B cell (primary cell): ENCODE data around the gene ALG9. TPM values are rescaled to one million over a fixed set of nuclear protein-coding genes. Genes with fewer than 3 reads are reported as not detected.

ENCODE experiments used
- ATAC-seq: fragments of 200-7000 bp; cut with Tn5 transposase; one replicate; pipeline ENCODE4 v1.10.0; 2021; ENCODE audit warnings: low read depth, mild to moderate bottlenecking, moderate number of reproducible peaks, moderate library complexity
- CTCF ChIA-PET: fragments of 350-600 bp; sonication (Branson Sonifier 250); formaldehyde crosslinking; loops from one replicate; lab custom pipeline; 2021; ENCODE audit warnings: antibody characterized with exemption, inconsistent platforms; lab: Charles Lee
- POLR2A ChIA-PET: fragments of 350-600 bp; sonication (Branson Sonifier 250); formaldehyde crosslinking; loops from one replicate; lab custom pipeline; 2021; ENCODE audit warnings: antibody characterized with exemption; lab: Charles Lee
- DNase-seq: peaks from one replicate; pipeline ENCODE4 v3.0.0; 2013
- H2AFZ ChIP-seq: 2 replicates; pipeline ENCODE4 v1.6.1; 2012; ENCODE audit warnings: mild to moderate bottlenecking, low read depth, low read length; ENCODE audit not compliant: insufficient read depth, poor library complexity, severe bottlenecking
- H3K27ac ChIP-seq, 2 donors: 1 replicate in 1 of 2; 2 replicates in 1 of 2; pipeline ENCODE4 v1.5.1; 2012 to 2013; ENCODE audit warnings: low read length in 2 of 2, mild to moderate bottlenecking in 2 of 2, moderate library complexity in 1 of 2
- H3K27me3 ChIP-seq, 4 experiments: fragments of 200-600 bp in 1 of 4; sonication (generic) in 1 of 4; replicated peaks in 1 of 4; 1 replicate in 2 of 4; 2 replicates in 2 of 4; pipeline versions ENCODE4 v1.6.1 to v1.7.0; 2013 to 2016; ENCODE audit warnings: low read length in 3 of 4, mild to moderate bottlenecking in 2 of 4, mixed read lengths in 1 of 4, moderate library complexity in 1 of 4; ENCODE audit not compliant: insufficient read depth in 4 of 4, control insufficient read depth in 3 of 4; ENCODE audit errors: control extremely low read depth in 1 of 4
- H3K36me3 ChIP-seq, 2 experiments: replicated peaks in 1 of 2; 1 replicate in 1 of 2; 2 replicates in 1 of 2; pipeline versions ENCODE4 v1.6.1 to v1.7.1; 2013; ENCODE audit warnings: low read length in 1 of 2; ENCODE audit not compliant: insufficient read depth in 2 of 2, control insufficient read depth in 1 of 2; ENCODE audit errors: control extremely low read depth in 1 of 2, extremely low read depth in 1 of 2
- H3K4me1 ChIP-seq, 2 donors: fragments of 200-600 bp in 1 of 2; sonication (generic) in 1 of 2; 1 replicate in 1 of 2; 2 replicates in 1 of 2; pipeline versions ENCODE4 v1.5.1 to v1.6.1; 2013 to 2017; ENCODE audit warnings: low read length in 2 of 2; ENCODE audit not compliant: control insufficient read depth in 2 of 2, insufficient read depth in 2 of 2
- H3K4me2 ChIP-seq: replicated peaks from 2 replicates; pipeline ENCODE3; 2012; ENCODE audit warnings: mild to moderate bottlenecking, low read depth, low read length; ENCODE audit not compliant: poor library complexity, severe bottlenecking
- H3K4me3 ChIP-seq, 5 experiments: fragments of 200-600 bp in 1 of 5; sonication (generic) in 1 of 5; 1 replicate in 3 of 5; 2 replicates in 2 of 5; pipeline versions ENCODE4 v1.5.1 to v1.7.0; 2011 to 2016; ENCODE audit warnings: low read length in 4 of 5, mild to moderate bottlenecking in 4 of 5, low read depth in 2 of 5, control low read depth in 1 of 5, moderate library complexity in 1 of 5; ENCODE audit not compliant: insufficient read depth in 1 of 5; ENCODE audit errors: control extremely low read depth in 1 of 5, extremely low read depth in 1 of 5
- H3K79me2 ChIP-seq: fragments of 200-600 bp; sonication (generic); one replicate; pipeline ENCODE4 v1.6.0; 2016; ENCODE audit warnings: low read length; ENCODE audit not compliant: control insufficient read depth, insufficient read depth
- H3K9ac ChIP-seq: fragments of 200-600 bp; sonication (generic); 2 replicates; pipeline ENCODE4 v1.6.1; 2017; ENCODE audit warnings: mild to moderate bottlenecking, low read length, moderate library complexity
- H3K9me3 ChIP-seq, 3 donors: one replicate each; pipeline versions ENCODE4 v1.6.1 to v1.7.1; 2013; ENCODE audit warnings: low read length in 2 of 3; ENCODE audit not compliant: control insufficient read depth in 2 of 3, insufficient read depth in 1 of 3; ENCODE audit errors: control extremely low read depth in 1 of 3
- H4K20me1 ChIP-seq: 2 replicates; pipeline ENCODE4 v1.6.0; 2012; ENCODE audit warnings: mild to moderate bottlenecking, low read length; ENCODE audit not compliant: insufficient read depth, control insufficient read depth, poor library complexity, severe bottlenecking
- H3K27ac Mint-ChIP-seq: one replicate; pipeline ENCODE4 v1.8.0; 2021; ENCODE audit warnings: mixed read lengths
- H3K27me3 Mint-ChIP-seq: one replicate; pipeline ENCODE4 v1.8.0; 2021; ENCODE audit warnings: mixed read lengths
- H3K4me1 Mint-ChIP-seq: one replicate; pipeline ENCODE4 v1.8.0; 2021; ENCODE audit warnings: mixed read lengths
- H3K4me3 Mint-ChIP-seq: one replicate; pipeline ENCODE4 v1.8.0; 2021; ENCODE audit warnings: mixed read lengths
- H3K9me3 Mint-ChIP-seq: one replicate; pipeline ENCODE4 v1.8.0; 2022; ENCODE audit warnings: mixed read lengths; ENCODE audit not compliant: insufficient read depth
- EZH2 ChIP-seq: IDR thresholded peaks from 2 replicates; pipeline ENCODE4 v1.6.1; 2012; ENCODE audit warnings: borderline replicate concordance, low read depth, mild to moderate bottlenecking, moderate library complexity, low read length; ENCODE audit not compliant: insufficient read depth, poor library complexity, severe bottlenecking
- WGBS: methylation state at CpG from one replicate; pipeline ENCODE4 v1.1.5; 2013; ENCODE audit warnings: missing lambda C conversion rate; ENCODE audit not compliant: insufficient coverage; 5-methylcytosine and 5-hydroxymethylcytosine counted together
- intact Hi-C: fragments of 100-400 bp; cut with micrococcal nuclease; formaldehyde crosslinking; loops from one replicate; pipeline ENCODE4 v1.10.0; 2022
- polyA plus RNA-seq: library from polyadenylated mRNA; depleted of rRNA; stranded (reverse); fragments of >200 nt; gene quantifications from 2 replicates; pipeline ENCODE4 v1.2.3, GENCODE V29; 2012
- total RNA-seq, 2 donors: library from RNA; stranded (reverse); fragments of 120-200 nt in 1 of 2; gene quantifications; 1 replicate in 1 of 2; 2 replicates in 1 of 2; pipeline versions ENCODE4 v1.2.3 to v1.2.4, GENCODE V29; 2013 to 2022
- TF ChIP-seq, protein P1 (sequence below): fragments of 200-600 bp; IDR thresholded peaks from one replicate; pipeline ENCODE4 v1.8.0; 2022; ENCODE audit warnings: antibody characterized with exemption, mild to moderate bottlenecking

Gene ALG9
- total and polyA plus RNA-seq, 2 donors (not counting 1 experiment from before 2014, with no cell fraction given): 21.2 to 29.9 TPM

DNA sequence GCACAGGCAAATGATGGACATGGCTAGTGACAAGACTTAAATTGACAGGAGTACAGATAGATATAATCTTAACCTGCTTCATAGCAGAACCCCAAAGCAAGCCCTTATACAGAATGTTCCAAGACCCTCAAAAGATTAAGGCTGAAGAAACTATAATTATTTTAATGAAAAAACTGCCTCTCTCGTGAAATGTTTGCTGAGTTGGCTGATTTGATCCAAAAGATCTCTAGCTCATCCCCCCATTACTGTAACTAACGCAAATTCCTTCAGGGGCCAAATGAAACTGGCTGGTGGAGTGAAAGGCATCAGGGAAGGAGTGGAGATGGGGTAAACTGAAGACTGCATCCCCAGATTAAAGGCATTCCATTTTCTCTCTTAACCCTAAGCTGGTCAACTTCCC, 19.3 kb downstream of the ALG9 start:
- H3K4me1 Mint-ChIP-seq: no peaks in the 10 kb centered on the region
- Histone ChIP-seq H2AFZ (no peak overlapping the region), H3K4me2 (no peak overlapping the region), H3K4me1 (no peaks in the 10 kb centered on the region), H3K4me3 (no peak overlapping the region), H3K27me3 (no peaks in the 10 kb centered on the region), H4K20me1 (no peaks in the 10 kb centered on the region), H3K9me3 (peaks cover 0 to 2% (median 0%) of the 10 kb centered on the region in 3 donors), H3K36me3 (peaks cover 11 to 38% of the 10 kb centered on the region in 2 experiments), H3K27ac (no peak overlapping the region), H3K79me2 (no peaks in the 10 kb centered on the region), H3K9ac (no peak overlapping the region)
- H3K9me3 Mint-ChIP-seq: no peaks in the 10 kb centered on the region
- no peak overlapping the region for H3K27ac Mint-ChIP-seq
- TF ChIP-seq, protein P1, sequence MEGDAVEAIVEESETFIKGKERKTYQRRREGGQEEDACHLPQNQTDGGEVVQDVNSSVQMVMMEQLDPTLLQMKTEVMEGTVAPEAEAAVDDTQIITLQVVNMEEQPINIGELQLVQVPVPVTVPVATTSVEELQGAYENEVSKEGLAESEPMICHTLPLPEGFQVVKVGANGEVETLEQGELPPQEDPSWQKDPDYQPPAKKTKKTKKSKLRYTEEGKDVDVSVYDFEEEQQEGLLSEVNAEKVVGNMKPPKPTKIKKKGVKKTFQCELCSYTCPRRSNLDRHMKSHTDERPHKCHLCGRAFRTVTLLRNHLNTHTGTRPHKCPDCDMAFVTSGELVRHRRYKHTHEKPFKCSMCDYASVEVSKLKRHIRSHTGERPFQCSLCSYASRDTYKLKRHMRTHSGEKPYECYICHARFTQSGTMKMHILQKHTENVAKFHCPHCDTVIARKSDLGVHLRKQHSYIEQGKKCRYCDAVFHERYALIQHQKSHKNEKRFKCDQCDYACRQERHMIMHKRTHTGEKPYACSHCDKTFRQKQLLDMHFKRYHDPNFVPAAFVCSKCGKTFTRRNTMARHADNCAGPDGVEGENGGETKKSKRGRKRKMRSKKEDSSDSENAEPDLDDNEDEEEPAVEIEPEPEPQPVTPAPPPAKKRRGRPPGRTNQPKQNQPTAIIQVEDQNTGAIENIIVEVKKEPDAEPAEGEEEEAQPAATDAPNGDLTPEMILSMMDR: no peak
- TF ChIP-seq EZH2: no peak
- ChIA-PET CTCF (interaction anchor here (1.6 kb wide), 1 partner anchor 9 kb away, joined by 3 read pairs; no protein-coding TSS in a partner anchor), POLR2A (no interaction called here)
- DNase-seq (no peak), ATAC-seq (no peak)
- WGBS: no CpG with 5 or more reads among the region's 2 CpGs
- intact Hi-C loops: no loop called here
- H3K27me3 Mint-ChIP-seq: no peaks in the 10 kb centered on the region
- H3K4me3 Mint-ChIP-seq: no peak overlapping the region

DNA sequence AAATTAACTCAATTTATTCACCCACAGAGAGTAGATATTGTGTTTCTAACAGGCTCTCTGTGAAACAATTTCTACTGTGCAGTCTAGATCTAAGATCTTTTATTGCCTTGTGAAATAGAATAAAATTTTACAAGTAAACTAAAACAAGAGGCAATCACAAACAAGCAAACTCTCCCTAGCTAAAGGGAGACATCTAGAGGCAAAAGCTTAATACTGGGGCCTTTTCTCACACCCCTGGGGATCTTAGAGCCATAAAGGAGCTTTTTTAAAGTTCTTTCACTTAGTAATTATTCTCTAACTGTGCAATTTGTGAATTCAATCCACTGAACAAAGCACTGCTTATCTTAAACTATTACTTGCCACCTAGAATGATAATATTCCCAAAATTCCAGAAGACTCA, 19.7 kb downstream of the ALG9 start:
- H3K9ac ChIP-seq: no peak overlapping the region
- no peaks in the 10 kb centered on the region for H4K20me1 ChIP-seq
- intact Hi-C loops: no loop called here
- no peak overlapping the region for H3K4me2 ChIP-seq
- no peaks in the 10 kb centered on the region for H3K4me1 ChIP-seq
- CTCF ChIA-PET: interaction anchor here (1.2 to 1.6 kb wide), 3 partner anchors 8 to 13 kb away, joined by 3 read pairs; no protein-coding TSS in a partner anchor
- no peak overlapping the region for H3K4me3 ChIP-seq
- peaks cover 0 to 2% (median 0%) of the 10 kb centered on the region in 3 donors for H3K9me3 ChIP-seq
- POLR2A ChIA-PET: no interaction called here
- H3K4me3 Mint-ChIP-seq: no peak overlapping the region
- DNase-seq (no peak), ATAC-seq (no peak)
- no peak overlapping the region for H3K27ac Mint-ChIP-seq
- H3K27me3 Mint-ChIP-seq: no peaks in the 10 kb centered on the region
- H3K9me3 Mint-ChIP-seq: no peaks in the 10 kb centered on the region
- no peak overlapping the region for H2AFZ ChIP-seq
- peaks cover 11 to 38% of the 10 kb centered on the region in 2 experiments for H3K36me3 ChIP-seq
- no peak overlapping the region for H3K27ac ChIP-seq
- TF ChIP-seq, protein P1: no peak
- TF ChIP-seq EZH2: no peak
- H3K4me1 Mint-ChIP-seq: no peaks in the 10 kb centered on the region
- no peaks in the 10 kb centered on the region for H3K27me3 ChIP-seq
- H3K79me2 ChIP-seq: no peaks in the 10 kb centered on the region
